Neural crest cell (in vitro differentiated cells): ENCODE results near the gene PPP6R3. TPM values are rescaled to one million over a fixed set of nuclear protein-coding genes. Genes with fewer than 3 reads are reported as not detected.

ENCODE experiments used
- DNase-seq: peaks from one replicate; pipeline ENCODE4 v3.0.0; 2021; ENCODE audit warnings: low read depth, mixed read lengths, low spot score
- H3K27ac Mint-ChIP-seq: one replicate; pipeline ENCODE4 v1.8.0; 2021; ENCODE audit warnings: mild to moderate bottlenecking, mixed read lengths; ENCODE audit not compliant: unreplicated experiment
- H3K27me3 Mint-ChIP-seq: 2 replicates; pipeline ENCODE4 v1.8.0; 2021; ENCODE audit warnings: low read depth, mild to moderate bottlenecking, mixed read lengths
- H3K36me3 Mint-ChIP-seq: 2 replicates; pipeline ENCODE4 v1.8.0; 2021; ENCODE audit warnings: low read depth, mild to moderate bottlenecking, mixed read lengths
- H3K4me1 Mint-ChIP-seq: 2 replicates; pipeline ENCODE4 v1.8.0; 2021; ENCODE audit warnings: mixed read lengths
- H3K4me3 Mint-ChIP-seq: one replicate; pipeline ENCODE4 v1.8.0; 2021; ENCODE audit warnings: mild to moderate bottlenecking, mixed read lengths
- H3K9me3 Mint-ChIP-seq: 2 replicates; pipeline ENCODE4 v1.8.0; 2021; ENCODE audit warnings: mixed read lengths
- total RNA-seq: library from RNA; stranded (reverse); gene quantifications from 2 replicates; pipeline ENCODE4 v1.2.1, GENCODE V29; 2021
- TF ChIP-seq, protein P1 (sequence below): fragments of 200-600 bp; sonication (generic); conservative IDR thresholded peaks from 2 replicates; pipeline ENCODE4 v1.5.0; 2021; ENCODE audit warnings: antibody characterized with exemption, mild to moderate bottlenecking

PPP6R3 gene
- total RNA-seq, 1 donor from 2014 or later = 111 TPM

GRCh38 chr11:68495220-68495729 lies 34.7 kb downstream of the PPP6R3 start:
- TF ChIP-seq, protein P1, sequence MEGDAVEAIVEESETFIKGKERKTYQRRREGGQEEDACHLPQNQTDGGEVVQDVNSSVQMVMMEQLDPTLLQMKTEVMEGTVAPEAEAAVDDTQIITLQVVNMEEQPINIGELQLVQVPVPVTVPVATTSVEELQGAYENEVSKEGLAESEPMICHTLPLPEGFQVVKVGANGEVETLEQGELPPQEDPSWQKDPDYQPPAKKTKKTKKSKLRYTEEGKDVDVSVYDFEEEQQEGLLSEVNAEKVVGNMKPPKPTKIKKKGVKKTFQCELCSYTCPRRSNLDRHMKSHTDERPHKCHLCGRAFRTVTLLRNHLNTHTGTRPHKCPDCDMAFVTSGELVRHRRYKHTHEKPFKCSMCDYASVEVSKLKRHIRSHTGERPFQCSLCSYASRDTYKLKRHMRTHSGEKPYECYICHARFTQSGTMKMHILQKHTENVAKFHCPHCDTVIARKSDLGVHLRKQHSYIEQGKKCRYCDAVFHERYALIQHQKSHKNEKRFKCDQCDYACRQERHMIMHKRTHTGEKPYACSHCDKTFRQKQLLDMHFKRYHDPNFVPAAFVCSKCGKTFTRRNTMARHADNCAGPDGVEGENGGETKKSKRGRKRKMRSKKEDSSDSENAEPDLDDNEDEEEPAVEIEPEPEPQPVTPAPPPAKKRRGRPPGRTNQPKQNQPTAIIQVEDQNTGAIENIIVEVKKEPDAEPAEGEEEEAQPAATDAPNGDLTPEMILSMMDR = no peak
- Mint-ChIP-seq H3K4me3 (no peak overlapping the region), H3K4me1 (peaks cover 31% of the 10 kb centered on the region), H3K9me3 (no peaks in the 10 kb centered on the region), H3K27me3 (no peaks in the 10 kb centered on the region), H3K36me3 (no peaks in the 10 kb centered on the region), H3K27ac (no peak overlapping the region)
- no peak for DNase-seq

DNA sequence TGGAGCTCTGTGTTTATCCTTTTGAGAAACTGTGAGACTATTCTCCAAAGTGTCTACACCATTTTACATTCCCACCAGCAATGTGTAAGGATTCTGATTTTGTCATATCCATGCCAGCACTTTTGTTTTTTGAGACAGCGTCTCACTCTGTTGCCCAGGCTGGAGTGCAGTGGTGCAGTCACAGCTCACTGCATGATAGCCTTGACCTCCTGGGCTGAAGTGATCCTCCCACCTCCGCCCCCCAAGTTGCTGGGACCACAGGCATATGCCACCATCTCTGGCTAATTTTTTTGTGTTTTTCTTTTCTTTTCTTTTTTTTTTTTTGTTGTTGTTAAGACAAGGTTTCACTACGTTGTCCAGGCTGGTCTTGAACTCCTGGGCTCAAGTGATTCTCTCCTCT lies 35.3 kb downstream of the PPP6R3 start:
- DNase-seq = no peak
- H3K9me3 Mint-ChIP-seq = no peaks in the 10 kb centered on the region
- H3K36me3 Mint-ChIP-seq = no peaks in the 10 kb centered on the region
- peaks cover 34% of the 10 kb centered on the region for H3K4me1 Mint-ChIP-seq
- no peak overlapping the region for H3K27ac Mint-ChIP-seq
- H3K27me3 Mint-ChIP-seq = no peaks in the 10 kb centered on the region
- TF ChIP-seq, protein P1 = no peak
- H3K4me3 Mint-ChIP-seq = no peak overlapping the region

DNA sequence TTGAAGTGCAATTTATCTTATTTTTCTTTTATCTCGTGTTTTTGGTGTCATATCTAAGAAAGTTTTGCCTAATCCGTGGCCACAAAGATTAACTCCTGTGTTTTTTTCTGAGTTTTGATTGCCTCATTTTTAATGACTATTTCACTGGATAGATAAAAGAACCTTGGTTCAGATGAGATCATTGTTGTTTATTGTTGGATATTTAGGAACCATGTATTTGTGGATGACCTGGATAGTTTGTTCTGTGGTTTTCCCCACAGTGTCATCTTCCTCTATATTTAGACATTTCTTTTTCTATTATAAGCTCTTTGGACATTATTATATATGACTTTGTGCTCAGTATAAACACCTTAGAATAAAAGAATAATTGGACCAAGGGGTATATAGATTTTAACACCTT lies 37.2 kb downstream of the PPP6R3 start:
- Mint-ChIP-seq H3K9me3 (no peaks in the 10 kb centered on the region), H3K4me3 (no peak overlapping the region), H3K27me3 (no peaks in the 10 kb centered on the region), H3K27ac (peak overlapping the region; percentile 36), H3K4me1 (peaks cover 48% of the 10 kb centered on the region), H3K36me3 (no peaks in the 10 kb centered on the region)
- DNase-seq = no peak
- TF ChIP-seq, protein P1 = no peak

GRCh38 chr11:68498321-68498720 lies 37.8 kb downstream of the PPP6R3 start:
- no peak for DNase-seq
- H3K27ac Mint-ChIP-seq = no peak overlapping the region
- H3K27me3 Mint-ChIP-seq = no peaks in the 10 kb centered on the region
- TF ChIP-seq, protein P1 = no peak
- no peaks in the 10 kb centered on the region for H3K9me3 Mint-ChIP-seq
- peaks cover 51% of the 10 kb centered on the region for H3K4me1 Mint-ChIP-seq
- no peak overlapping the region for H3K4me3 Mint-ChIP-seq
- H3K36me3 Mint-ChIP-seq = no peaks in the 10 kb centered on the region

GRCh38 chr11:68498903-68499883 lies 38.6 kb downstream of the PPP6R3 start:
- DNase-seq = no peak
- H3K4me1 Mint-ChIP-seq = peaks cover 54% of the 10 kb centered on the region
- H3K4me3 Mint-ChIP-seq = no peak overlapping the region
- TF ChIP-seq, protein P1 = no peak
- peak overlapping the region; percentile 62 for H3K27ac Mint-ChIP-seq
- H3K27me3 Mint-ChIP-seq = no peaks in the 10 kb centered on the region
- H3K9me3 Mint-ChIP-seq = no peaks in the 10 kb centered on the region
- H3K36me3 Mint-ChIP-seq = no peaks in the 10 kb centered on the region
